Thoracic aorta (tissue), 2 donors: ENCODE measurements around the gene NFS1. TPM values are rescaled to one million over a fixed set of nuclear protein-coding genes. Genes with fewer than 3 reads are reported as not detected.

Experiments used
- ATAC-seq: fragments of 150-250 bp; one replicate; pipeline ENCODE4 v1.8.0; 2017; ENCODE audit warnings: low read depth; ENCODE audit not compliant: insufficient number of reproducible peaks, low FRiP score
- DNase-seq: peaks from one replicate; pipeline ENCODE4 v3.0.0-alpha.2; 2020; ENCODE audit warnings: low spot score
- H3K27ac ChIP-seq, 2 donors: fragments of 200-600 bp; sonication (generic); 1 replicate in 1 of 2; 2 replicates in 1 of 2; pipeline ENCODE4 v1.5.1; 2016; ENCODE audit warnings: mild to moderate bottlenecking in 2 of 2, moderate library complexity in 2 of 2
- H3K27me3 ChIP-seq: fragments of 200-600 bp; sonication (generic); replicated peaks from 2 replicates; pipeline ENCODE4 v1.6.0; 2016; ENCODE audit warnings: mild to moderate bottlenecking; ENCODE audit not compliant: insufficient read depth
- H3K36me3 ChIP-seq: fragments of 200-600 bp; sonication (generic); one replicate; pipeline ENCODE4 v1.5.1; 2016
- H3K4me1 ChIP-seq, 2 donors: fragments of 200-600 bp; sonication (generic); 1 replicate in 1 of 2; 2 replicates in 1 of 2; pipeline versions ENCODE4 v1.5.1 to v1.6.0; 2016; ENCODE audit warnings: low read depth in 2 of 2, mild to moderate bottlenecking in 1 of 2; ENCODE audit not compliant: control insufficient read depth in 1 of 2
- H3K4me3 ChIP-seq: fragments of 200-600 bp; sonication (generic); 2 replicates; pipeline ENCODE4 v1.5.1; 2016; ENCODE audit warnings: mild to moderate bottlenecking
- H3K9me3 ChIP-seq: fragments of 200-600 bp; sonication (generic); 2 replicates; pipeline ENCODE4 v1.5.1; 2016
- CTCF ChIP-seq: fragments of 200-600 bp; sonication (generic); IDR thresholded peaks from one replicate; pipeline ENCODE4 v1.5.1; 2019; ENCODE audit warnings: antibody characterized with exemption
- total RNA-seq, 2 donors: library from RNA; depleted of rRNA; stranded (reverse); fragments of >200 nt; gene quantifications; one replicate each; pipeline versions ENCODE4 v1.1.0 to v1.2.3, GENCODE V29; 2016

NFS1 gene
- total RNA-seq, 2 donors from 2014 or later: 11.5 to 19.4 TPM

GRCh38 chr20:35651958-35652357, 47.2 kb downstream of the NFS1 start:
- H3K9me3 ChIP-seq: no peaks in the 10 kb centered on the region
- H3K4me1 ChIP-seq: peaks cover 2 to 50% of the 10 kb centered on the region in 2 donors
- H3K27me3 ChIP-seq: no peaks in the 10 kb centered on the region
- H3K27ac ChIP-seq: no peak overlapping the region
- DNase-seq: no peak
- no peak for TF ChIP-seq CTCF
- H3K4me3 ChIP-seq: no peak overlapping the region
- no peak for ATAC-seq
- H3K36me3 ChIP-seq: peaks cover 20% of the 10 kb centered on the region

GRCh38 chr20:35650632-35651031, 48.5 kb downstream of the NFS1 start:
- no peak for DNase-seq
- Histone ChIP-seq H3K27ac (no peak overlapping the region), H3K9me3 (no peaks in the 10 kb centered on the region), H3K27me3 (no peaks in the 10 kb centered on the region), H3K4me1 (peaks cover 0 to 41% of the 10 kb centered on the region in 2 donors), H3K36me3 (peaks cover 20% of the 10 kb centered on the region), H3K4me3 (no peak overlapping the region)
- ATAC-seq: no peak
- TF ChIP-seq CTCF: no peak

- H3K4me3 ChIP-seq: no peak overlapping the region
- DNase-seq: no peak
- H3K4me1 ChIP-seq: peaks cover 0 to 41% of the 10 kb centered on the region in 2 donors
- H3K27me3 ChIP-seq: no peaks in the 10 kb centered on the region
- ATAC-seq: no peak
- no peaks in the 10 kb centered on the region for H3K9me3 ChIP-seq
- H3K36me3 ChIP-seq: peaks cover 10% of the 10 kb centered on the region
- no peak for TF ChIP-seq CTCF
- H3K27ac ChIP-seq: no peak overlapping the region
Measured at GRCh38 chr20:35648836-35649235, 50.3 kb downstream of the NFS1 start.

GRCh38 chr20:35644806-35645205, 54.3 kb downstream of the NFS1 start:
- TF ChIP-seq CTCF: no peak
- DNase-seq: no peak
- Histone ChIP-seq H3K4me3 (no peak overlapping the region), H3K9me3 (no peaks in the 10 kb centered on the region), H3K4me1 (peaks cover 0 to 21% of the 10 kb centered on the region in 2 donors), H3K36me3 (no peaks in the 10 kb centered on the region), H3K27ac (no peak overlapping the region), H3K27me3 (no peaks in the 10 kb centered on the region)
- no peak for ATAC-seq

- ATAC-seq: no peak
- Histone ChIP-seq H3K9me3 (no peaks in the 10 kb centered on the region), H3K36me3 (no peaks in the 10 kb centered on the region), H3K27me3 (no peaks in the 10 kb centered on the region), H3K4me3 (no peak overlapping the region), H3K4me1 (peaks cover 0 to 6% of the 10 kb centered on the region in 2 donors), H3K27ac (no peak overlapping the region)
- TF ChIP-seq CTCF: no peak
- no peak for DNase-seq
Measured at GRCh38 chr20:35643045-35643444, 56.1 kb downstream of the NFS1 start.
